Urothelium cell line (cell line): ENCODE measurements around the gene TMEM38B.
"Not testable (repeated sequence)": the region's sequence is repeated elsewhere in the genome, so short reads cannot be mapped to it uniquely, and the experiment has no call there.

Source experiments
- DNase-seq: peaks from one replicate; pipeline ENCODE4 v3.0.0; 2011; ENCODE audit warnings: low spot score, mixed read lengths
- FAIRE-seq: peaks from 2 replicates; lab custom pipeline; 2011; peaks lifted over from hg19 to GRCh38; lab: Jason Lieb, UNC

The TMEM38B gene

GRCh38 chr9:105681313-105681712 lies 13.0 kb upstream of the TMEM38B start:
- FAIRE-seq: no peak
- no peak for DNase-seq

GRCh38 chr9:105681724-105682123 lies 12.6 kb upstream of the TMEM38B start:
- DNase-seq: no peak
- no peak for FAIRE-seq

- no peak for FAIRE-seq
These were observed 10.6 kb upstream of the TMEM38B start for GRCh38 chr9:105683688-105684275.

GRCh38 chr9:105686936-105687335 lies 7.4 kb upstream of the TMEM38B start:
- FAIRE-seq (no peak), DNase-seq (no peak)

More at GRCh38 chr9:105683688-105684275, 10.6 kb upstream of the TMEM38B start:
- no peak for DNase-seq

- FAIRE-seq (no peak), DNase-seq (peak; percentile 23)
These were observed 3.6 kb upstream of the TMEM38B start for GRCh38 chr9:105690742-105691141.

GRCh38 chr9:105693435-105694189 lies 729 bp upstream of the TMEM38B start:
- no peak for DNase-seq

GRCh38 chr9:105694848-105695581 lies 674 bp downstream of the TMEM38B start:
- FAIRE-seq (no peak), DNase-seq (peak; percentile 54)

More at GRCh38 chr9:105693435-105694189, 729 bp upstream of the TMEM38B start:
- no peak for FAIRE-seq

GRCh38 chr9:105696219-105696793 lies 2.0 kb downstream of the TMEM38B start:
- no peak for DNase-seq
- no peak for FAIRE-seq

- DNase-seq (no peak), FAIRE-seq (no peak)
These were observed 3.5 kb downstream of the TMEM38B start for GRCh38 chr9:105697871-105698270.

GRCh38 chr9:105698348-105698870 lies 4.1 kb downstream of the TMEM38B start:
- FAIRE-seq: no peak
- no peak for DNase-seq

GRCh38 chr9:105700668-105701067 lies 6.3 kb downstream of the TMEM38B start:
- FAIRE-seq (no peak), DNase-seq (no peak)

- no peak for DNase-seq
- no peak for FAIRE-seq
These were observed 6.8 kb downstream of the TMEM38B start for GRCh38 chr9:105701145-105701544.

- FAIRE-seq: no peak
- no peak for DNase-seq
These were observed 7.9 kb downstream of the TMEM38B start for GRCh38 chr9:105702207-105702606.

GRCh38 chr9:105703638-105704037 lies 9.3 kb downstream of the TMEM38B start:
- not testable (repeated sequence) for FAIRE-seq, DNase-seq

GRCh38 chr9:105706156-105706555 lies 11.8 kb downstream of the TMEM38B start:
- FAIRE-seq (no peak), DNase-seq (no peak)

- no peak for DNase-seq
- no peak for FAIRE-seq
These were observed 14.1 kb downstream of the TMEM38B start for GRCh38 chr9:105708405-105708804.

- FAIRE-seq (no peak), DNase-seq (no peak)
These were observed 16.3 kb downstream of the TMEM38B start for GRCh38 chr9:105710638-105711037.

GRCh38 chr9:105711867-105712266 lies 17.5 kb downstream of the TMEM38B start:
- FAIRE-seq (no peak), DNase-seq (no peak)

- DNase-seq: no peak
- FAIRE-seq: no peak
These were observed 18.0 kb downstream of the TMEM38B start for GRCh38 chr9:105712297-105712696.

GRCh38 chr9:105712773-105713172 lies 18.4 kb downstream of the TMEM38B start:
- FAIRE-seq: no peak
- DNase-seq: no peak
